NB4 (cell line): Measurements from ENCODE around the gene RRP1.

Source experiments
- DNase-seq: peaks from one replicate; pipeline ENCODE4 v3.0.0; 2010; ENCODE audit warnings: low read depth
- H3K4me3 ChIP-seq: one replicate; pipeline ENCODE4 v1.5.1; 2011; ENCODE audit warnings: mild to moderate bottlenecking, low read depth, low read length, moderate library complexity
- MYC ChIP-seq: IDR thresholded peaks from 2 replicates; pipeline ENCODE4 v1.6.1; 2011; ENCODE audit warnings: low read depth, low read length
- POLR2A ChIP-seq: IDR thresholded peaks from 2 replicates; pipeline ENCODE4 v1.6.1; 2011; ENCODE audit warnings: mild to moderate bottlenecking; ENCODE audit not compliant: insufficient read length; ENCODE audit errors: extremely low read depth
- TF ChIP-seq, protein P1 (sequence below): IDR thresholded peaks from 2 replicates; pipeline ENCODE4 v1.6.1; 2011; ENCODE audit warnings: low read depth, low read length
- TF ChIP-seq, protein P2 (sequence below): IDR thresholded peaks from one replicate; pipeline ENCODE4 v1.5.1; 2012; ENCODE audit warnings: low read depth, low read length

Gene RRP1

DNA sequence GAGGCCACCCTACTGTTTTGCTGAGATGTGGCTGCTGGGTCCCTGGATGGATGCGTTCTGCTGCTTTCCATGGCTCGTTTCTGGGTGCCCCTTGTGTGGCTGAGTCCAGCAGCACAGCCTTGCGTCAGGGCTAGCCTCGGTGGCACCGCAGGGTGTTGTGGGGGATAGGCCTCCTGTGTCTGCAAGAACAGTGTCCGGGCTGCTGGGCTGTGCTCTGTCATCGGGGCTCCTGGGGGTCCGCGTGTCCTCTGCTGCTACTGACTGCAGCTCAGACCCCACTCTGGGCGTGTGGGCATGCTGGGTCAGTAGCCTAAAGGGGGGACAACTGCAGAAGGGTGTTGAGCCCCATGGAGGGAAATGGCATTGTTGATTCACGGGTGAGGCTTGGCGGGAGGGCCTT lies 4.9 kb downstream of the RRP1 start:
- TF ChIP-seq MYC (no peak), POLR2A (no peak)
- TF ChIP-seq, protein P1, sequence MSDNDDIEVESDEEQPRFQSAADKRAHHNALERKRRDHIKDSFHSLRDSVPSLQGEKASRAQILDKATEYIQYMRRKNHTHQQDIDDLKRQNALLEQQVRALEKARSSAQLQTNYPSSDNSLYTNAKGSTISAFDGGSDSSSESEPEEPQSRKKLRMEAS, result no peak
- TF ChIP-seq, protein P2, sequence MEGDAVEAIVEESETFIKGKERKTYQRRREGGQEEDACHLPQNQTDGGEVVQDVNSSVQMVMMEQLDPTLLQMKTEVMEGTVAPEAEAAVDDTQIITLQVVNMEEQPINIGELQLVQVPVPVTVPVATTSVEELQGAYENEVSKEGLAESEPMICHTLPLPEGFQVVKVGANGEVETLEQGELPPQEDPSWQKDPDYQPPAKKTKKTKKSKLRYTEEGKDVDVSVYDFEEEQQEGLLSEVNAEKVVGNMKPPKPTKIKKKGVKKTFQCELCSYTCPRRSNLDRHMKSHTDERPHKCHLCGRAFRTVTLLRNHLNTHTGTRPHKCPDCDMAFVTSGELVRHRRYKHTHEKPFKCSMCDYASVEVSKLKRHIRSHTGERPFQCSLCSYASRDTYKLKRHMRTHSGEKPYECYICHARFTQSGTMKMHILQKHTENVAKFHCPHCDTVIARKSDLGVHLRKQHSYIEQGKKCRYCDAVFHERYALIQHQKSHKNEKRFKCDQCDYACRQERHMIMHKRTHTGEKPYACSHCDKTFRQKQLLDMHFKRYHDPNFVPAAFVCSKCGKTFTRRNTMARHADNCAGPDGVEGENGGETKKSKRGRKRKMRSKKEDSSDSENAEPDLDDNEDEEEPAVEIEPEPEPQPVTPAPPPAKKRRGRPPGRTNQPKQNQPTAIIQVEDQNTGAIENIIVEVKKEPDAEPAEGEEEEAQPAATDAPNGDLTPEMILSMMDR, result no peak
- no peak overlapping the region for H3K4me3 ChIP-seq
- DNase-seq, result no peak

DNA sequence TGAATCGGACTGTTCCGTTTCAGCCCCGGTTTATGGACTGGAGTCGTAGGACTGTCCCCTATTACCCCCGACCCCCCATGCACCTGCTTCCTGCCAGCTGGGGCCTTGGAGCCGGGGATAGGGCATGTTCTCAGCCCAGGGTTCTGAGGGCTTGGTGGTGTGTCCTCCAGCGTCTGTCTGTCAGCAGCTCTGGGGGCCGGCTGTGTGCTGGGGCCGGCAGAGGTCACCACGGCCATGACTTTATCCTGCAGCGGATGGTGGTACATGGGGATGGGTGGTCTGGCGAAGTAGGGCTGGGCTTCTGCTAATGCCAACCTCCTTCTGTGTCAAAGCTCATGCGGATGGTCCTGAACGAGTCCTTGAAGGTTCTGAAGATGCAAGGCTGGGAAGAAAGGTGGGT lies 5.5 kb downstream of the RRP1 start:
- DNase-seq, result no peak
- no peak overlapping the region for H3K4me3 ChIP-seq
- TF ChIP-seq, protein P2, result no peak
- TF ChIP-seq MYC, result no peak
- TF ChIP-seq, protein P1, result no peak
- no peak for TF ChIP-seq POLR2A

DNA sequence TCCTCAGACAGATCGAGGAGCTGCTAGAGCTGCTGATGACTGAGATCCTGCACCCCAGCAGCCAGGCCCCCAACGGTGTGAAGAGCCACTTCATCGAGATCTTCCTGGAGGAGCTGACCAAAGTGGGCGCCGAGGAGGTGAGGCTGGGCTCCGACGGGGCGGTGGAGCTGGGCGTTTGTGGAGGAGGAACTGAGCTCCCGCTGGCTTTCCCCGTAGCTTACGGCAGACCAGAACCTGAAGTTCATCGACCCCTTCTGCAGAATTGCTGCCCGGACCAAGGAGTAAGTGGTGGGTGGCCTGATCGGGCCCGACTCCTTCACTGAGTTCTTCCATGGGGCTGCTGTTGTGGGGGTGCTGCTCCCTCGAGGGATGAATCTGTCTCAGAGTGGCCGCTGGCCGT lies 8.0 kb downstream of the RRP1 start:
- H3K4me3 ChIP-seq, result no peak overlapping the region
- DNase-seq, result no peak
- no peak for TF ChIP-seq MYC
- TF ChIP-seq, protein P2, result no peak
- TF ChIP-seq, protein P1, result no peak
- no peak for TF ChIP-seq POLR2A

DNA sequence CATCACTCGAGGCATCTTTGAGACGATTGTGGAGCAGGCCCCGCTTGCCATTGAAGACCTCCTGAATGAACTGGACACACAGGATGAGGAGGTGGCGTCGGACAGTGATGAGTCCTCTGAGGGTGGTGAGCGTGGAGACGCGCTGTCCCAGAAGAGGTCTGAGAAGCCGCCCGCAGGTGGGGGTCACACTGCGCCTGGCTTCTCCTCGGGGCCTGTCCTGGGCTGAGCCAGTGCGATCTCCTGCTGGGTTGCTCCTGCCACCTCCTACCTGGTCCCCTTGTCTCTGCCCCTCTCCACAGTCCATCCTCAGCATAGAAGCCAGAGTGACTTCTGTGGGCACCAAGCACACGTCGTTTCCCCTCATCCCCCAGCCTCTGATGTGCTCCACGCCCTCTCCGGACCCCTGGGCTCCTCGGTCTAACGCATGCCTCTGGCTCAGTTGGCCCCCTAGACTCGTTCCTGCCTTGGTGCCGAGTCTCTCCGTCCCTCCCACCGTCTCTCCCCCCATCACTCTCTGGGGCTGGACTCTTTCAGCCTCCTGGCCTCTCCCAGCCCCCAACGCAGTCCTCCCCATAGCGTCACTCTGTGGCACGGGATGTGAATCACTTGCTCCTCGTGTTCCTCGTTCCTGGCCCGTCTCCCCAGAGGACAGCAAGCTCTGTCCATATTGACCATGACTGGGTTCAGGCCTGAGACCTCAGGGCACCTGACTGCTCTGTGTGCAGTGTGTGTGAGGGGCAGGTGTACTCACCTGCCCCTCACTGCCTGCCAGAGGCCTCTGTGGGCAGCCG lies 8.7 kb downstream of the RRP1 start:
- TF ChIP-seq, protein P1, result no peak
- TF ChIP-seq POLR2A (no peak), MYC (no peak)
- TF ChIP-seq, protein P2, result no peak
- no peak overlapping the region for H3K4me3 ChIP-seq
- DNase-seq, result no peak

DNA sequence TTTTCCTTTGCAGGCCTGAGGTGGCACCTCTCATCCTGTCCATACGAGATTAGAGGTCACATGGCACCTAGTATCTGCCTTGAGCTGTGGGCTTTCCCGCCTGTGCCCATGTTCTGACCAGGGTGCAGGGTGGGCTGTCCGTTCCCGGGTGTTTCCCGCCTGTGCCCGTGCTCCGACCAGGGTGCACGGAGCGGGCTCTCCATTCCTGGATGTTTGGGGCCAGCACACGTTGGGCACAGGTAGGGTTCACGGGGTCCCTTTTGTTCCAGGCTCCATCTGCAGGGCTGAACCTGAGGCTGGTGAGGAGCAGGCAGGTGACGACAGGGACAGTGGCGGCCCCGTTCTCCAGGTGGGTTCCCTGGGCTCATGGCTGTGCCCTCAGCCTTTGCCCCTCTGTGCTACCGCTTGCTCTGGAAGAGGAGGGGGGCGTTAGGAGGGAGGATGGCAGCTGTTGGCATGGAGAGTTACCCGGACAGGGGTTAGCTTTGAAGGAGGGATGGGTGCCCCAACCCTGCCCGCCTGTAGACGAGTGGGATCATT lies 10.0 kb downstream of the RRP1 start:
- TF ChIP-seq, protein P2, result no peak
- no peak for TF ChIP-seq MYC
- TF ChIP-seq, protein P1, result no peak
- no peak for TF ChIP-seq POLR2A
- H3K4me3 ChIP-seq, result no peak overlapping the region
- no peak for DNase-seq
